GM18951 (cell line): Measurements from ENCODE around the gene ENOX1.

Experiments used
- POLR2A ChIP-seq: IDR thresholded peaks from 4 replicates; pipeline ENCODE4 v1.6.1; 2011; ENCODE audit warnings: mild to moderate bottlenecking; ENCODE audit not compliant: insufficient read length, insufficient read depth; ENCODE audit errors: extremely low read depth
- in situ Hi-C: fragments of 300-500 bp; cut with MboI; formaldehyde crosslinking; loops from one replicate; pipeline ENCODE4 v1.12.0; 2022; ENCODE audit warnings: low sequenced_read_pairs, mixed read lengths, inconsistent platforms; ENCODE audit not compliant: unreplicated experiment

Gene ENOX1

DNA sequence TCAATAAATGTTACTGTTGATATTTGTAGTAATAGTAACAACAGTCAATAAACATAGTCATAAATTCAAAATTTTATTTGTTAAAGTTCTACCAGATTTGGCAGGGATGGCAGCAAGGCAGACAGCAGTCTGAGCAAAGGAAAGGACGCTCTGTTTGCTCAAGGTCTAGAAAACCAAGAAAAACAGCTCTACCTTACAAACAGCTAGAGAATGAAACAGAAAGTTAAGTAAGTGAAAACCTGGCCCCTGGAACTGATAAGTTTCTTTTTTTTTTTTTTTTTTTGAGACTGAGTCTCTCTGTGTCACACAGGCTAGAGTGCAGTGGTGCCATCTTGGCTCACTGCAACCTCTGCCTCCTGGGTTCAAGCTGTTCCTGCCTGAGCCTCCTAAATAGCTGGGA is 27.9 kb downstream of the ENOX1 start:
- in situ Hi-C loops = no loop called here
- TF ChIP-seq POLR2A = no peak

DNA sequence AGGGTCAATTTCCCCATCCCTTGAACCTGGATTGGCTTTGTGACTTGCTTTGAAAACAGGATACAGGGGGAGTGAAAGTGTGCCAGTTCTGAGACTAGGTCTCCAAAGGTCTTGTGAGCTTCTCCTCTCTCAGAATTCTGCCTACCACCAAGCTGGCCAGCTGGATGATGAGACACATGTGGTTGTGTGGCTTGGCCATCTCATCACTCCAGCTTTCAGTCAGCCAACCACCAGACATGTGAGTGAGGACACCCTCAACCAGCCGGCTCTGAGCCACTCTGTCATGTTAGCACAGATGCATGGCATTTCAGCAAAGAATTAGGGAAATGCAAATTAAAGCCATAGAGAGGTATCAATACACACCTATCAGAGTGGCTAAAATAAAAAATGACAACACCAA is 29.5 kb downstream of the ENOX1 start:
- no peak for TF ChIP-seq POLR2A
- in situ Hi-C loops = no loop called here

DNA sequence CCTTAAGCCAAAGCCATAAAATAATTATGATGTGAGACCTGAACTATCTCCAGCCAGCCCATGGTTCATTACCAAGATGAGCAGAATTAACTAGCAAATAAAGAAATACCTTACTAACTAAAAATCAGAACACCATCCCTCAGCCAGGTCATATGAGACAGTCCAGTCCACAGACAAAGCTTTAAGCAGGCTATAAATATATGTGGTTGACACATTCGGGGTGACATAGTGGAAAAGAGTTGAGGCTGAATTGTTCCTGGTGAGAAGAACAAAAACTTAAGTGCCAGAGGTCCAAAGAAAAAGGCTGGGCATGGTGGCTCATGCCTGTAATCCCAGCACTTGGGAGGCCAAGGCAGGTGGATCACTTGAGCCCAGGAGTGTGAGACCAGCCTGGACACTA is 30.9 kb downstream of the ENOX1 start:
- TF ChIP-seq POLR2A = no peak
- in situ Hi-C loops = no loop called here

GRCh38 chr13:43751624-43752023 is 35.1 kb downstream of the ENOX1 start:
- in situ Hi-C loops = no loop called here

GRCh38 chr13:43749503-43749902 is 37.3 kb downstream of the ENOX1 start:
- TF ChIP-seq POLR2A = no peak

More at GRCh38 chr13:43751624-43752023, 35.1 kb downstream of the ENOX1 start:
- no peak for TF ChIP-seq POLR2A

DNA sequence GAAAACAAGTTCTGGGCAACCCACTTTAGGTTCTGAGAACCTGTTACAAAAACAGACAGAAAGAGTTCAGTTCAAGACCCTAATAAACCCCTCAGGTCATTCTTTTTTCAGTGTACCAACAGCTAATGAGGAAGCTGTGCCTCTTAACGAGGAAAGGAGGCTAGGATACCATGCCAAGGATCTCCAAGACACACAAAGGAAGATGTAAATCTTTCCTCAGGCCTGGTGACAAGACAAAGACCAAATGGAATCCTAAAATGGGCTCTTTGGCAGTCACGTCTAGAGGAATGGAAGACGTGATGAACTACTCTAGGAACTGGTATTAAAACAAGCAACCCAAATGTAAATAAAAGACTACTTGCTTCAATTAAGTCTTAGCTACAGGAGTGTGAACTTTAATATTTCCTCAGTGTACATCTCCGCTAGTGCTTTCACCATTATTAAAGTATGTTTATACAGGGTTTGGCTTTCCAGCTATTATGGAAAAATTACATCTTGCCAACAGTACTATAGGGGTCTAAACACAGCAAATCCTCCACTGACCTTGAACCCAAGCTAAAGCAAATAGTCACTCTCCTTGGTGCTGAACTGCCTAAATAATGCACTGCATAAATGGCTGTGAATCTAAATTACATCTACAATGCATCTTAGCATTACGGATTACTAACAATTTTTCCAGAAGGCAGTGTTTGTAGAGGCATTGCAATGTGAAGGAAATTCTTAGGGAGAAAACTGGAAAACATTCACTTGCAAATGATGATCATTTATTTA is 42.3 kb downstream of the ENOX1 start:
- in situ Hi-C loops = no loop called here
- TF ChIP-seq POLR2A = no peak

More at GRCh38 chr13:43749503-43749902, 37.3 kb downstream of the ENOX1 start:
- in situ Hi-C loops = no loop called here

- in situ Hi-C loops = no loop called here
- TF ChIP-seq POLR2A = no peak
Observed at GRCh38 chr13:43742911-43743310, 43.9 kb downstream of the ENOX1 start.

DNA sequence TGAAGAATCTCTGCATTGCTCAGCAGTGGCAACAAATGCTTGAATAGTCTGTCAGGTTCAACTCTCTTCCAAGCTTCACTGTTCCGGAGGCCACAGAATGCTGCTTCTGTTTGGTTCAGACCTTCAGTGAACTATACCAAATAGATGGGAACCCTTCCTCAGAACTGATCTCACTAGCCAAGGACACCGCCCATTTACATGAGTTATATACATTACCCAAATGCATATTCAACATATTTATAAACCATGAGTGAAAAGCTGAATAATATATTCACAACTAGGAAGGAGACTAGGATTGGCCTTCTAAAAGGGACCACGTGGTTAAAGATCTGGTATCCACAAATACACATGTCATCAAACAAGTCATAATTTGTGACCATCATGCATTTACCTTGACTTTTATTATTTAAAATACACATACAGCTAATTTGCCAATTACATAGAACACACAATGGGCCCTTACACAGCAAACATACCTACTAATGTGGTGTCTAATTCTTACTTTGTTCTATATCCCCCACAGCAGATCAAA is 49.3 kb downstream of the ENOX1 start:
- TF ChIP-seq POLR2A = no peak
- in situ Hi-C loops = no loop called here

- in situ Hi-C loops = no loop called here
- TF ChIP-seq POLR2A = no peak
Observed at GRCh38 chr13:43732726-43733125, 54.0 kb downstream of the ENOX1 start.

- in situ Hi-C loops = no loop called here
- TF ChIP-seq POLR2A = no peak
Observed at GRCh38 chr13:43731296-43731695, 55.5 kb downstream of the ENOX1 start.

- no peak for TF ChIP-seq POLR2A
- in situ Hi-C loops = no loop called here
Observed at GRCh38 chr13:43730642-43731041, 56.1 kb downstream of the ENOX1 start.

DNA sequence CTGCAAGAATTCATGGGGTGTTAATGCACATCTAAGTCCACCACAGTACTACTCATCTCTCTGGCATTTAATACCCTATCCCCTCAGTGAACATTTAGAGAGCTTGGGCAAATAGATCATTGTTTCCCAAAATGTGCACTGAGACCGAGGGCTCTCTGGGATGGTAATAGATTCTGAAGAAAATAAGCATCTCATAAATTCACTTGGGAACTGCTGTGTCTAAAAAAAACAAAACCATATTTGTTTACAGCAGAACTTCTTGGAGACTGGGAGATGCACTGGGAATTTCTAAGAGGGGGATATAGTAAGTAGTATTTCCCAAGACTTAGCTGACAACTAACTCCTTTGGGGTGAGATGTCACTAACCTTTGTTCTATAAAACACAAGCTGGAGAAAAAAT is 58.4 kb downstream of the ENOX1 start:
- in situ Hi-C loops = no loop called here

GRCh38 chr13:43727856-43728255 is 58.9 kb downstream of the ENOX1 start:
- no peak for TF ChIP-seq POLR2A
- in situ Hi-C loops = no loop called here

More for the DNA sequence above, 58.4 kb downstream of the ENOX1 start:
- no peak for TF ChIP-seq POLR2A

- in situ Hi-C loops = no loop called here
- TF ChIP-seq POLR2A = no peak
Observed at GRCh38 chr13:43725460-43725859, 61.3 kb downstream of the ENOX1 start.

GRCh38 chr13:43720780-43721397 is 65.9 kb downstream of the ENOX1 start:
- no peak for TF ChIP-seq POLR2A
- in situ Hi-C loops = no loop called here
